Omental fat pad (tissue), 4 donors: ENCODE results near the gene NEU4. TPM values are rescaled to one million over a fixed set of nuclear protein-coding genes. Genes with fewer than 3 reads are reported as not detected.
"Not testable (repeated sequence)": the region's sequence is repeated elsewhere in the genome, so short reads cannot be mapped to it uniquely, and the experiment has no call there.

Experiments used
- ATAC-seq: fragments of 150-250 bp; one replicate; pipeline ENCODE4 v1.9.1; 2016; ENCODE audit warnings: mild to moderate bottlenecking, moderate library complexity; ENCODE audit not compliant: low FRiP score
- DNase-seq: peaks from one replicate; pipeline ENCODE4 v3.0.0-alpha.2; 2019; ENCODE audit warnings: low spot score
- CTCF ChIP-seq, 3 donors: fragments of 450-650 bp; IDR thresholded peaks; one replicate each; pipeline ENCODE4 v1.5.1; 2016 to 2017; ENCODE audit warnings: antibody characterized with exemption in 3 of 3, mild to moderate bottlenecking in 3 of 3, moderate library complexity in 2 of 3
- total RNA-seq, 4 donors: library from RNA; depleted of rRNA; stranded (reverse); fragments of >200 nt; gene quantifications; one replicate each; pipeline ENCODE4 v1.1.0, GENCODE V29; 2016

The NEU4 gene
- total RNA-seq, 4 donors from 2014 or later = 0.79 to 4.4 (median 2.5) TPM

GRCh38 chr2:241797441-241798080, 11.4 kb upstream of the NEU4 start:
- ATAC-seq (peak; percentile 43), DNase-seq (no peak)
- TF ChIP-seq CTCF (IDR thresholded peaks at IDR 0.05) = no peak

- ATAC-seq (no peak), DNase-seq (no peak)
- no peak for TF ChIP-seq CTCF (IDR thresholded peaks at IDR 0.05)
Observed at GRCh38 chr2:241798081-241798630, 10.8 kb upstream of the NEU4 start.

GRCh38 chr2:241798631-241799521, 10.1 kb upstream of the NEU4 start:
- DNase-seq (no peak), ATAC-seq (no peak)
- no peak for TF ChIP-seq CTCF (IDR thresholded peaks at IDR 0.05)

GRCh38 chr2:241799522-241800197, 9.3 kb upstream of the NEU4 start:
- no peak for TF ChIP-seq CTCF (IDR thresholded peaks at IDR 0.05)
- ATAC-seq (no peak), DNase-seq (no peak)

GRCh38 chr2:241800198-241800903, 8.6 kb upstream of the NEU4 start:
- DNase-seq, ATAC-seq: not testable (repeated sequence)

GRCh38 chr2:241801611-241802420, 7.2 kb upstream of the NEU4 start:
- no peak for DNase-seq
- ATAC-seq = peak; percentile 72
- no peak for TF ChIP-seq CTCF (IDR thresholded peaks at IDR 0.05)
